ENCODE data around the gene ACSM3. TPM values are rescaled to one million over a fixed set of nuclear protein-coding genes. Genes with fewer than 3 reads are reported as not detected.

Gene ACSM3
- total RNA-seq, 1 donor from 2014 or later = 122 TPM

- peaks cover 13% of the 10 kb centered on the region for H3K4me1 Mint-ChIP-seq
- TF ChIP-seq CTCF (IDR thresholded peaks at IDR 0.05; ENCODE audit: unreplicated experiment) = no peak
- peaks cover 25% of the 10 kb centered on the region for H3K36me3 Mint-ChIP-seq
- no peaks in the 10 kb centered on the region for H3K9me3 Mint-ChIP-seq
- no peak for DNase-seq (ENCODE audit: low spot score in 2 of 2, unreplicated experiment in 2 of 2)
- H3K4me3 Mint-ChIP-seq = no peak overlapping the region
- no peaks in the 10 kb centered on the region for H3K27me3 Mint-ChIP-seq (ENCODE audit: low read depth)
- H3K27ac Mint-ChIP-seq = no peak overlapping the region
Measured at GRCh38 chr16:20729141-20729540, 34.7 kb upstream of the ACSM3 start.

- no peaks in the 10 kb centered on the region for H3K27me3 Mint-ChIP-seq (ENCODE audit: low read depth)
- peak overlapping the region; percentile 85 for H3K27ac Mint-ChIP-seq
- peaks cover 34% of the 10 kb centered on the region for H3K4me1 Mint-ChIP-seq
- no peak overlapping the region for H3K4me3 Mint-ChIP-seq
- H3K36me3 Mint-ChIP-seq = peaks cover 33% of the 10 kb centered on the region
- H3K9me3 Mint-ChIP-seq = no peaks in the 10 kb centered on the region
- no peak for TF ChIP-seq CTCF (IDR thresholded peaks at IDR 0.05; ENCODE audit: unreplicated experiment)
- no peak for DNase-seq (ENCODE audit: low spot score in 2 of 2, unreplicated experiment in 2 of 2)
Measured at GRCh38 chr16:20734056-20734455, 29.8 kb upstream of the ACSM3 start.

- no peak for TF ChIP-seq CTCF (IDR thresholded peaks at IDR 0.05; ENCODE audit: unreplicated experiment)
- peaks cover 34% of the 10 kb centered on the region for H3K4me1 Mint-ChIP-seq
- H3K4me3 Mint-ChIP-seq = no peak overlapping the region
- no peaks in the 10 kb centered on the region for H3K27me3 Mint-ChIP-seq (ENCODE audit: low read depth)
- H3K27ac Mint-ChIP-seq = peak overlapping the region; percentile 85
- no peaks in the 10 kb centered on the region for H3K9me3 Mint-ChIP-seq
- no peak for DNase-seq (ENCODE audit: low spot score in 2 of 2, unreplicated experiment in 2 of 2)
- H3K36me3 Mint-ChIP-seq = peaks cover 30% of the 10 kb centered on the region
Measured at GRCh38 chr16:20734782-20735181, 29.0 kb upstream of the ACSM3 start.

GRCh38 chr16:20735490-20735889 is 28.3 kb upstream of the ACSM3 start:
- Mint-ChIP-seq H3K4me1 (peaks cover 39% of the 10 kb centered on the region), H3K36me3 (peaks cover 24% of the 10 kb centered on the region), H3K9me3 (no peaks in the 10 kb centered on the region), H3K27ac (peak overlapping the region; percentile 85), H3K27me3 (ENCODE audit: low read depth) (no peaks in the 10 kb centered on the region), H3K4me3 (no peak overlapping the region)
- TF ChIP-seq CTCF (IDR thresholded peaks at IDR 0.05; ENCODE audit: unreplicated experiment) = no peak
- no peak for DNase-seq (ENCODE audit: low spot score in 2 of 2, unreplicated experiment in 2 of 2)

GRCh38 chr16:20740007-20740883 is 23.6 kb upstream of the ACSM3 start:
- peaks cover 20% of the 10 kb centered on the region for H3K4me1 Mint-ChIP-seq
- no peaks in the 10 kb centered on the region for H3K27me3 Mint-ChIP-seq (ENCODE audit: low read depth)
- H3K36me3 Mint-ChIP-seq = peaks cover 18% of the 10 kb centered on the region
- peak overlapping the region; percentile 98 for H3K27ac Mint-ChIP-seq
- no peak for TF ChIP-seq CTCF (IDR thresholded peaks at IDR 0.05; ENCODE audit: unreplicated experiment)
- no peaks in the 10 kb centered on the region for H3K9me3 Mint-ChIP-seq
- DNase-seq (ENCODE audit: low spot score in 2 of 2, unreplicated experiment in 2 of 2) = no peak
- H3K4me3 Mint-ChIP-seq = peak overlapping the region; percentile 98
